Loucy (cell line): ENCODE results near the gene ETS2.

Source experiments
- H2AFZ ChIP-seq: fragments of 200-600 bp; sonication (generic); 2 replicates; pipeline ENCODE4 v1.6.0; 2016; ENCODE audit warnings: antibody characterized with exemption, mild to moderate bottlenecking, low read length, moderate library complexity
- H3F3A ChIP-seq: fragments of 200-600 bp; 2 replicates; pipeline ENCODE4 v1.6.0; 2016; ENCODE audit warnings: antibody characterized with exemption, low read depth, mild to moderate bottlenecking
- H3K27me3 ChIP-seq: fragments of 200-600 bp; sonication (generic); 2 replicates; pipeline ENCODE4 v1.6.1; 2014; ENCODE audit warnings: low read length, mild to moderate bottlenecking; ENCODE audit not compliant: insufficient read depth, poor library complexity, severe bottlenecking
- H3K36me3 ChIP-seq: fragments of 200-600 bp; sonication (generic); 2 replicates; pipeline ENCODE4 v1.6.1; 2016; ENCODE audit warnings: low read length; ENCODE audit not compliant: insufficient read depth
- H3K4me1 ChIP-seq: fragments of 200-600 bp; sonication (generic); 2 replicates; pipeline ENCODE4 v1.5.1; 2014; ENCODE audit warnings: low read length, mild to moderate bottlenecking; ENCODE audit not compliant: insufficient read depth, poor library complexity, severe bottlenecking
- H3K4me2 ChIP-seq: fragments of 200-600 bp; sonication (generic); 2 replicates; pipeline ENCODE4 v1.6.0; 2014; ENCODE audit warnings: antibody characterized with exemption, low read length, low read depth, mild to moderate bottlenecking; ENCODE audit not compliant: poor library complexity, severe bottlenecking
- H3K4me3 ChIP-seq: fragments of 200-600 bp; sonication (generic); 2 replicates; pipeline ENCODE4 v1.5.1; 2014; ENCODE audit warnings: low read length, mild to moderate bottlenecking, mixed read lengths; ENCODE audit not compliant: poor library complexity, severe bottlenecking
- H3K79me2 ChIP-seq: fragments of 200-600 bp; sonication (generic); 2 replicates; pipeline ENCODE4 v1.6.1; 2014; ENCODE audit warnings: low read length; ENCODE audit not compliant: insufficient read depth
- H3K9ac ChIP-seq: fragments of 200-600 bp; sonication (generic); 2 replicates; pipeline ENCODE4 v1.6.0; 2014; ENCODE audit warnings: mild to moderate bottlenecking, low read depth, low read length, moderate library complexity; ENCODE audit not compliant: poor library complexity, severe bottlenecking
- H3K9me2 ChIP-seq: fragments of 200-600 bp; sonication (generic); replicated peaks from 2 replicates; pipeline ENCODE4 v1.6.1; 2016; ENCODE audit warnings: low read depth, low read length, mixed read lengths
- H3K9me3 ChIP-seq: fragments of 200-600 bp; sonication (generic); 2 replicates; pipeline ENCODE4 v1.6.1; 2014; ENCODE audit warnings: mild to moderate bottlenecking, antibody characterized with exemption, low read length, low read depth; ENCODE audit not compliant: insufficient read depth
- H4K20me1 ChIP-seq: fragments of 200-600 bp; sonication (generic); 2 replicates; pipeline ENCODE4 v1.6.0; 2014; ENCODE audit warnings: antibody characterized with exemption, low read length, mild to moderate bottlenecking; ENCODE audit not compliant: insufficient read depth, poor library complexity, severe bottlenecking
- EZH2phosphoT487 ChIP-seq: fragments of 200-600 bp; IDR thresholded peaks from 2 replicates; pipeline ENCODE4 v1.6.1; 2018; ENCODE audit warnings: antibody characterized with exemption, mild to moderate bottlenecking, moderate library complexity, borderline replicate concordance
- TF ChIP-seq, protein P1 (sequence below): fragments of 200-600 bp; sonication (generic); conservative IDR thresholded peaks from 2 replicates; pipeline ENCODE4 v1.5.1; 2014; ENCODE audit warnings: mild to moderate bottlenecking, antibody characterized with exemption, low read length

The ETS2 gene

GRCh38 chr21:38771536-38771935 is 34.2 kb upstream of the ETS2 start:
- H3F3A ChIP-seq, result no peaks in the 10 kb centered on the region
- no peak overlapping the region for H3K4me2 ChIP-seq
- peaks cover 10% of the 10 kb centered on the region for H3K4me1 ChIP-seq

DNA sequence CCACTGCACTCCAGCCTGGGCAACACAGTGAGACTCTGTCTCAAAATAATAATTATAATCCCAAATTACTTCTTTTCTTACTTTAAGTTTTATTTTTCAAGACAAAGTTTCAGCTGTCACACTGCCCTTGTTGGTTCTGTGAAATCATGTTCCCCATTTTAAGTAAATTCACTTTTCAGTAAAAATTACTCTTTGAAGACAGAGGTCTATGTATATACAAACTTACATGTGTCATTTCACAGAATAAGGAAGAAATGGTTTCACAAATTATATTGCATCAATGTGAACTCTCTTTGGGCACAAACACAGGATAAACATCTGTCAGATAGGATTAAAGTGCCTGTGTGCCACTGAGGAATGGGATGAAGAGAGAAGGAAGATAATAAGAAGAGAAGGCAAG is 33.1 kb upstream of the ETS2 start:
- no peaks in the 10 kb centered on the region for H3K36me3 ChIP-seq
- no peaks in the 10 kb centered on the region for H3K27me3 ChIP-seq
- no peaks in the 10 kb centered on the region for H3K79me2 ChIP-seq
- H3K4me3 ChIP-seq, result no peak overlapping the region
- TF ChIP-seq EZH2phosphoT487, result no peak
- TF ChIP-seq, protein P1, sequence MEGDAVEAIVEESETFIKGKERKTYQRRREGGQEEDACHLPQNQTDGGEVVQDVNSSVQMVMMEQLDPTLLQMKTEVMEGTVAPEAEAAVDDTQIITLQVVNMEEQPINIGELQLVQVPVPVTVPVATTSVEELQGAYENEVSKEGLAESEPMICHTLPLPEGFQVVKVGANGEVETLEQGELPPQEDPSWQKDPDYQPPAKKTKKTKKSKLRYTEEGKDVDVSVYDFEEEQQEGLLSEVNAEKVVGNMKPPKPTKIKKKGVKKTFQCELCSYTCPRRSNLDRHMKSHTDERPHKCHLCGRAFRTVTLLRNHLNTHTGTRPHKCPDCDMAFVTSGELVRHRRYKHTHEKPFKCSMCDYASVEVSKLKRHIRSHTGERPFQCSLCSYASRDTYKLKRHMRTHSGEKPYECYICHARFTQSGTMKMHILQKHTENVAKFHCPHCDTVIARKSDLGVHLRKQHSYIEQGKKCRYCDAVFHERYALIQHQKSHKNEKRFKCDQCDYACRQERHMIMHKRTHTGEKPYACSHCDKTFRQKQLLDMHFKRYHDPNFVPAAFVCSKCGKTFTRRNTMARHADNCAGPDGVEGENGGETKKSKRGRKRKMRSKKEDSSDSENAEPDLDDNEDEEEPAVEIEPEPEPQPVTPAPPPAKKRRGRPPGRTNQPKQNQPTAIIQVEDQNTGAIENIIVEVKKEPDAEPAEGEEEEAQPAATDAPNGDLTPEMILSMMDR, result no peak
- no peaks in the 10 kb centered on the region for H3K9me3 ChIP-seq
- no peak overlapping the region for H2AFZ ChIP-seq
- H3K9ac ChIP-seq, result no peak overlapping the region
- no peaks in the 10 kb centered on the region for H4K20me1 ChIP-seq
- H3K9me2 ChIP-seq, result no peaks in the 10 kb centered on the region
- H3F3A ChIP-seq, result no peaks in the 10 kb centered on the region
- H3K4me2 ChIP-seq, result no peak overlapping the region
- peaks cover 11% of the 10 kb centered on the region for H3K4me1 ChIP-seq

More at GRCh38 chr21:38771536-38771935, 34.2 kb upstream of the ETS2 start:
- H3K9me2 ChIP-seq, result no peaks in the 10 kb centered on the region
- H3K9me3 ChIP-seq, result no peaks in the 10 kb centered on the region
- H3K36me3 ChIP-seq, result no peaks in the 10 kb centered on the region
- no peaks in the 10 kb centered on the region for H4K20me1 ChIP-seq
- no peaks in the 10 kb centered on the region for H3K27me3 ChIP-seq
- no peak overlapping the region for H2AFZ ChIP-seq
- H3K9ac ChIP-seq, result no peak overlapping the region
- TF ChIP-seq, protein P1, result no peak
- TF ChIP-seq EZH2phosphoT487, result no peak
- no peaks in the 10 kb centered on the region for H3K79me2 ChIP-seq
- no peak overlapping the region for H3K4me3 ChIP-seq

GRCh38 chr21:38773099-38774061 is 32.3 kb upstream of the ETS2 start:
- H3K79me2 ChIP-seq, result no peaks in the 10 kb centered on the region
- TF ChIP-seq, protein P1, result no peak
- no peak for TF ChIP-seq EZH2phosphoT487
- no peak overlapping the region for H3K9ac ChIP-seq
- H2AFZ ChIP-seq, result no peak overlapping the region
- H3K36me3 ChIP-seq, result no peaks in the 10 kb centered on the region
- H3K4me2 ChIP-seq, result no peak overlapping the region
- H3K4me3 ChIP-seq, result no peak overlapping the region
- no peaks in the 10 kb centered on the region for H3K9me2 ChIP-seq
- no peaks in the 10 kb centered on the region for H3F3A ChIP-seq
- H4K20me1 ChIP-seq, result no peaks in the 10 kb centered on the region
- peaks cover 16% of the 10 kb centered on the region for H3K4me1 ChIP-seq
- no peaks in the 10 kb centered on the region; the same call in 1 of the 2 replicates for H3K9me3 ChIP-seq
- H3K27me3 ChIP-seq, result no peaks in the 10 kb centered on the region
